HEK293 (cell line): ENCODE measurements around the gene HS3ST4.

Source experiments
- CTCF ChIA-PET: fragments of 350-600 bp; formaldehyde crosslinking; extraction: SDS; loops from one replicate; lab custom pipeline; 2021; ENCODE audit warnings: antibody characterized with exemption; lab: Yijun Ruan, JAX
- POLR2A ChIA-PET: fragments of 300-600 bp; formaldehyde crosslinking; extraction: SDS; loops from one replicate; lab custom pipeline; 2020; ENCODE audit warnings: antibody characterized with exemption, inconsistent platforms; lab: Yijun Ruan, JAX
- H3K27ac ChIP-seq: fragments of 200-500 bp; sonication (Bioruptor generic); 2 replicates; pipeline ENCODE4 v1.5.1; 2014; ENCODE audit warnings: low read depth, low read length, control low read depth, inconsistent platforms; ENCODE audit errors: extremely low read depth
- H3K36me3 ChIP-seq, 2 experiments: fragments of 200-500 bp in 1 of 2; sonication (Bioruptor generic) in 1 of 2; 1 replicate in 1 of 2; 2 replicates in 1 of 2; pipeline ENCODE4 v1.5.1; 2014 to 2017; ENCODE audit warnings: inconsistent platforms in 2 of 2, low read length in 2 of 2; ENCODE audit not compliant: control insufficient read depth in 2 of 2, insufficient read depth in 1 of 2
- H3K4me1 ChIP-seq: fragments of 200-500 bp; sonication (Bioruptor generic); 2 replicates; pipeline ENCODE4 v1.5.1; 2014; ENCODE audit warnings: mild to moderate bottlenecking, low read length, inconsistent platforms; ENCODE audit not compliant: control insufficient read depth, insufficient read depth
- H3K4me3 ChIP-seq: 2 replicates; pipeline ENCODE4 v1.5.1; 2011; ENCODE audit warnings: low read depth, mild to moderate bottlenecking, control low read depth, low read length, moderate library complexity
- H3K9me3 ChIP-seq: fragments of 200-500 bp; sonication (Bioruptor generic); 2 replicates; pipeline ENCODE4 v1.5.1; 2014; ENCODE audit warnings: low read depth, low read length, inconsistent platforms; ENCODE audit not compliant: control insufficient read depth, insufficient read depth
- HOXD13 ChIP-seq: sonication (generic); formaldehyde crosslinking; IDR thresholded peaks from 2 replicates; pipeline ENCODE4 v1.8.0; 2022; ENCODE audit warnings: missing genetic modification reagents, borderline replicate concordance
- MYNN ChIP-seq: fragments of 450-650 bp; formaldehyde crosslinking; IDR thresholded peaks from 2 replicates; pipeline ENCODE4 v1.5.1; 2016; ENCODE audit warnings: missing biosample characterization, missing genetic modification characterization, borderline replicate concordance
- PRDM4 ChIP-seq: fragments of 450-650 bp; formaldehyde crosslinking; IDR thresholded peaks from 2 replicates; pipeline ENCODE4 v1.5.1; 2017; ENCODE audit warnings: missing biosample characterization, missing genetic modification characterization
- SETDB1 ChIP-seq: IDR thresholded peaks from one replicate; pipeline ENCODE4 v1.6.1; 2017; ENCODE audit warnings: mild to moderate bottlenecking, low read length, moderate library complexity, mixed read lengths; ENCODE audit not compliant: insufficient read length
- ZBTB17 ChIP-seq: fragments of 450-650 bp; formaldehyde crosslinking; IDR thresholded peaks from 2 replicates; pipeline ENCODE4 v1.5.1; 2016; ENCODE audit warnings: missing biosample characterization, missing genetic modification characterization
- ZNF133 ChIP-seq: fragments of 450-650 bp; formaldehyde crosslinking; IDR thresholded peaks from 2 replicates; pipeline ENCODE4 v1.5.1; 2016; ENCODE audit warnings: missing biosample characterization, missing genetic modification characterization
- ZNF138 ChIP-seq: fragments of 450-650 bp; formaldehyde crosslinking; IDR thresholded peaks from 2 replicates; pipeline ENCODE4 v1.5.1; 2016; ENCODE audit warnings: missing biosample characterization, missing genetic modification characterization, borderline replicate concordance
- ZNF157 ChIP-seq: fragments of 450-650 bp; formaldehyde crosslinking; IDR thresholded peaks from 2 replicates; pipeline ENCODE4 v1.5.1; 2016; ENCODE audit warnings: missing biosample characterization, missing genetic modification characterization
- ZNF211 ChIP-seq: fragments of 450-650 bp; formaldehyde crosslinking; IDR thresholded peaks from 2 replicates; pipeline ENCODE4 v1.5.1; 2016; ENCODE audit warnings: low read depth, missing biosample characterization, missing genetic modification characterization
- ZNF221 ChIP-seq: fragments of 450-650 bp; formaldehyde crosslinking; IDR thresholded peaks from 2 replicates; pipeline ENCODE4 v1.5.1; 2017; ENCODE audit warnings: missing biosample characterization, missing genetic modification characterization, borderline replicate concordance
- ZNF274 ChIP-seq, 2 experiments: fragments of 200-500 bp in 1 of 2; fragments of 450-650 bp in 1 of 2; sonication (Bioruptor generic) in 1 of 2; formaldehyde crosslinking in 1 of 2; IDR thresholded peaks; 2 replicates each; pipeline versions ENCODE4 v1.5.1 to v1.6.1; 2014 to 2016; ENCODE audit warnings: borderline replicate concordance in 1 of 2, inconsistent platforms in 1 of 2, low read length in 1 of 2, missing biosample characterization in 1 of 2, missing genetic modification characterization in 1 of 2
- ZNF335 ChIP-seq: fragments of 450-650 bp; formaldehyde crosslinking; conservative IDR thresholded peaks from 2 replicates; pipeline ENCODE4 v1.5.1; 2016; ENCODE audit warnings: missing biosample characterization, missing genetic modification characterization
- ZNF391 ChIP-seq: fragments of 450-650 bp; formaldehyde crosslinking; IDR thresholded peaks from 2 replicates; pipeline ENCODE4 v1.5.1; 2016; ENCODE audit warnings: low read depth, missing biosample characterization, missing genetic modification characterization, borderline replicate concordance
- ZNF529 ChIP-seq: fragments of 450-650 bp; formaldehyde crosslinking; IDR thresholded peaks from 2 replicates; pipeline ENCODE4 v1.5.1; 2017; ENCODE audit warnings: missing genetic modification characterization, missing biosample characterization; ENCODE audit not compliant: insufficient replicate concordance
- ZNF560 ChIP-seq: fragments of 450-650 bp; formaldehyde crosslinking; IDR thresholded peaks from 2 replicates; pipeline ENCODE4 v1.5.1; 2017; ENCODE audit warnings: missing biosample characterization, missing genetic modification characterization, borderline replicate concordance
- ZNF580 ChIP-seq: fragments of 450-650 bp; formaldehyde crosslinking; IDR thresholded peaks from 2 replicates; pipeline ENCODE4 v1.5.1; 2016; ENCODE audit warnings: missing biosample characterization, missing genetic modification characterization
- ZNF596 ChIP-seq: fragments of 450-650 bp; IDR thresholded peaks from 2 replicates; pipeline ENCODE4 v1.5.0; 2018; ENCODE audit warnings: missing biosample characterization, mild to moderate bottlenecking, missing genetic modification characterization, moderate library complexity
- ZNF830 ChIP-seq: fragments of 450-650 bp; IDR thresholded peaks from 2 replicates; pipeline ENCODE4 v1.5.0; 2018; ENCODE audit warnings: missing biosample characterization, missing genetic modification characterization, low read depth, mild to moderate bottlenecking, moderate library complexity
- TF ChIP-seq, protein P1 (sequence below): fragments of 450-650 bp; formaldehyde crosslinking; IDR thresholded peaks from 2 replicates; pipeline ENCODE4 v1.5.1; 2017; ENCODE audit warnings: missing biosample characterization, missing genetic modification characterization
- TF ChIP-seq, protein P2 (sequence below): fragments of 450-650 bp; formaldehyde crosslinking; IDR thresholded peaks from 2 replicates; pipeline ENCODE4 v1.5.1; 2017; ENCODE audit warnings: missing biosample characterization, missing genetic modification characterization
- TF ChIP-seq, protein P3 (sequence below): fragments of 450-650 bp; IDR thresholded peaks from 2 replicates; pipeline ENCODE4 v1.5.1; 2018; ENCODE audit warnings: missing biosample characterization, missing genetic modification characterization

The HS3ST4 gene

GRCh38 chr16:26019381-26020242, 327.9 kb downstream of the HS3ST4 start (continued):
- TF ChIP-seq ZNF580 (tag by site-specific recombination) = no peak
- TF ChIP-seq PRDM4 (tag by site-specific recombination) = no peak
- TF ChIP-seq, protein P1, sequence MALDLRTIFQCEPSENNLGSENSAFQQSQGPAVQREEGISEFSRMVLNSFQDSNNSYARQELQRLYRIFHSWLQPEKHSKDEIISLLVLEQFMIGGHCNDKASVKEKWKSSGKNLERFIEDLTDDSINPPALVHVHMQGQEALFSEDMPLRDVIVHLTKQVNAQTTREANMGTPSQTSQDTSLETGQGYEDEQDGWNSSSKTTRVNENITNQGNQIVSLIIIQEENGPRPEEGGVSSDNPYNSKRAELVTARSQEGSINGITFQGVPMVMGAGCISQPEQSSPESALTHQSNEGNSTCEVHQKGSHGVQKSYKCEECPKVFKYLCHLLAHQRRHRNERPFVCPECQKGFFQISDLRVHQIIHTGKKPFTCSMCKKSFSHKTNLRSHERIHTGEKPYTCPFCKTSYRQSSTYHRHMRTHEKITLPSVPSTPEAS (tag by site-specific recombination) = no peak
- TF ChIP-seq, protein P2, sequence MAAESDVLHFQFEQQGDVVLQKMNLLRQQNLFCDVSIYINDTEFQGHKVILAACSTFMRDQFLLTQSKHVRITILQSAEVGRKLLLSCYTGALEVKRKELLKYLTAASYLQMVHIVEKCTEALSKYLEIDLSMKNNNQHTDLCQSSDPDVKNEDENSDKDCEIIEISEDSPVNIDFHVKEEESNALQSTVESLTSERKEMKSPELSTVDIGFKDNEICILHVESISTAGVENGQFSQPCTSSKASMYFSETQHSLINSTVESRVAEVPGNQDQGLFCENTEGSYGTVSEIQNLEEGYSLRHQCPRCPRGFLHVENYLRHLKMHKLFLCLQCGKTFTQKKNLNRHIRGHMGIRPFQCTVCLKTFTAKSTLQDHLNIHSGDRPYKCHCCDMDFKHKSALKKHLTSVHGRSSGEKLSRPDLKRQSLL (tag by site-specific recombination) = no peak
- TF ChIP-seq ZNF138 = no peak

GRCh38 chr16:26026709-26027450, 335.1 kb downstream of the HS3ST4 start:
- no peak overlapping the region for H3K4me3 ChIP-seq
- POLR2A ChIA-PET = no interaction called here
- H3K4me1 ChIP-seq = no peaks in the 10 kb centered on the region
- H3K36me3 ChIP-seq = no peaks in the 10 kb centered on the region
- TF ChIP-seq ZNF529 (tag by site-specific recombination) = no peak
- TF ChIP-seq, protein P1 (tag by site-specific recombination) = no peak
- no peak for TF ChIP-seq ZNF211
- no peak for TF ChIP-seq ZNF157 (tag by site-specific recombination)
- TF ChIP-seq ZNF274 (IDR thresholded peaks at IDR 0.05; ENCODE audit: low read length) = no peak
- no peak for TF ChIP-seq ZNF274 (tag by site-specific recombination; IDR thresholded peaks at IDR 0.05; ENCODE audit: borderline replicate concordance)
- TF ChIP-seq ZNF221 (tag by site-specific recombination) = no peak
- TF ChIP-seq, all 188 proteins: peak for 0
- CTCF ChIA-PET = no interaction called here
- Histone ChIP-seq H3K9me3 (no peaks in the 10 kb centered on the region), H3K27ac (no peak overlapping the region)

DNA sequence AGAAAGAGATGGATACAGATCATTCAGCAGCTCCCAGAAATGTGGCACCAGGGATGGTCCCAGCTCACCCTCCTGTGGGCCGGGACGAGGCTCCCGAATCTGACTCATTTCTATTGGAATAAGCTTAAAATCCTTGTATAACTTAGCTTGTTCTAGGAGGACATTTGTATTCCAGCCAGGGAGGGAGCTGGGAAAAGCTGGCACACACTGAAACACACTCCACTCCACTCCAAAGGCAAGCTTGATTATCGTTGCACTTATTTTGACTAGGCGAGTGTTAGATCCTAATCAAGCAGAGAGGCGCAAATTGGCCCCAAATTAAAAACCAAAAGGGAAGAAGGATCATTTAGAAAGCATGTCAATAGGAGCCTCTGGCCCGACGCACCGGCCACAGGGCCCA, 339.5 kb downstream of the HS3ST4 start:
- no peaks in the 10 kb centered on the region for H3K9me3 ChIP-seq
- POLR2A ChIA-PET = no interaction called here
- H3K27ac ChIP-seq = no peak overlapping the region
- CTCF ChIA-PET = no interaction called here
- no peak overlapping the region for H3K4me3 ChIP-seq
- H3K36me3 ChIP-seq = no peaks in the 10 kb centered on the region
- H3K4me1 ChIP-seq = no peaks in the 10 kb centered on the region
- no peak for TF ChIP-seq HOXD13 (CRISPR knock-in tag)
- no peak for TF ChIP-seq ZNF596 (tag by site-specific recombination)
- TF ChIP-seq MYNN (tag by site-specific recombination) = no peak
- TF ChIP-seq ZNF560 (tag by site-specific recombination) = no peak
- TF ChIP-seq ZBTB17 (tag by site-specific recombination) = no peak
- no peak for TF ChIP-seq ZNF830 (tag by site-specific recombination)
- no peak for TF ChIP-seq ZNF133 (tag by site-specific recombination)
- no peak for TF ChIP-seq ZNF335 (tag by site-specific recombination)
- TF ChIP-seq, protein P3, sequence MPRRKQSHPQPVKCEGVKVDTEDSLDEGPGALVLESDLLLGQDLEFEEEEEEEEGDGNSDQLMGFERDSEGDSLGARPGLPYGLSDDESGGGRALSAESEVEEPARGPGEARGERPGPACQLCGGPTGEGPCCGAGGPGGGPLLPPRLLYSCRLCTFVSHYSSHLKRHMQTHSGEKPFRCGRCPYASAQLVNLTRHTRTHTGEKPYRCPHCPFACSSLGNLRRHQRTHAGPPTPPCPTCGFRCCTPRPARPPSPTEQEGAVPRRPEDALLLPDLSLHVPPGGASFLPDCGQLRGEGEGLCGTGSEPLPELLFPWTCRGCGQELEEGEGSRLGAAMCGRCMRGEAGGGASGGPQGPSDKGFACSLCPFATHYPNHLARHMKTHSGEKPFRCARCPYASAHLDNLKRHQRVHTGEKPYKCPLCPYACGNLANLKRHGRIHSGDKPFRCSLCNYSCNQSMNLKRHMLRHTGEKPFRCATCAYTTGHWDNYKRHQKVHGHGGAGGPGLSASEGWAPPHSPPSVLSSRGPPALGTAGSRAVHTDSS (tag by site-specific recombination) = no peak
- no peak for TF ChIP-seq ZNF391 (tag by site-specific recombination)
- TF ChIP-seq SETDB1 = no peak
